ENCODE data around the gene PIGC.
A peak's percentile ranks its signal among the peaks of the same experiment; 100 is the strongest.

The PIGC gene

GRCh38 chr1:172443666-172444453 is at the start of gene PIGC:
Gene PIGC (minus strand): TSS chr1:172444069. CDS start chr1:172442622, 1,447 bp downstream.
- Histone ChIP-seq H3K4me3 (replicated peaks; ENCODE audit: low read depth, low read length) (peak within 1 kb of the TSS; percentile 94), H3K36me3 (ENCODE audit: control insufficient read depth, insufficient read depth, low read length) (no peaks in the 10 kb centered on the region; the same call in none of the 2 replicates), H3K27me3 (replicated peaks; ENCODE audit: control insufficient read depth, insufficient read depth, low read length) (no peaks in the 10 kb centered on the region)
- TF ChIP-seq, protein P1, sequence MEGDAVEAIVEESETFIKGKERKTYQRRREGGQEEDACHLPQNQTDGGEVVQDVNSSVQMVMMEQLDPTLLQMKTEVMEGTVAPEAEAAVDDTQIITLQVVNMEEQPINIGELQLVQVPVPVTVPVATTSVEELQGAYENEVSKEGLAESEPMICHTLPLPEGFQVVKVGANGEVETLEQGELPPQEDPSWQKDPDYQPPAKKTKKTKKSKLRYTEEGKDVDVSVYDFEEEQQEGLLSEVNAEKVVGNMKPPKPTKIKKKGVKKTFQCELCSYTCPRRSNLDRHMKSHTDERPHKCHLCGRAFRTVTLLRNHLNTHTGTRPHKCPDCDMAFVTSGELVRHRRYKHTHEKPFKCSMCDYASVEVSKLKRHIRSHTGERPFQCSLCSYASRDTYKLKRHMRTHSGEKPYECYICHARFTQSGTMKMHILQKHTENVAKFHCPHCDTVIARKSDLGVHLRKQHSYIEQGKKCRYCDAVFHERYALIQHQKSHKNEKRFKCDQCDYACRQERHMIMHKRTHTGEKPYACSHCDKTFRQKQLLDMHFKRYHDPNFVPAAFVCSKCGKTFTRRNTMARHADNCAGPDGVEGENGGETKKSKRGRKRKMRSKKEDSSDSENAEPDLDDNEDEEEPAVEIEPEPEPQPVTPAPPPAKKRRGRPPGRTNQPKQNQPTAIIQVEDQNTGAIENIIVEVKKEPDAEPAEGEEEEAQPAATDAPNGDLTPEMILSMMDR (IDR thresholded peaks at IDR 0.05; ENCODE audit: insufficient read depth, low read length, poor library complexity, severe bottlenecking) = peak; percentile 93
- DNase-seq (ENCODE audit: extremely low read depth, insufficient read length) = peak; percentile 87

GRCh38 chr1:172492421-172492820 is 48.6 kb upstream of the PIGC start:
- no peaks in the 10 kb centered on the region for H3K36me3 ChIP-seq (ENCODE audit: control insufficient read depth, insufficient read depth, low read length)
- TF ChIP-seq, protein P1 (IDR thresholded peaks at IDR 0.05; ENCODE audit: insufficient read depth, low read length, poor library complexity, severe bottlenecking) = no peak
- no peak for DNase-seq (ENCODE audit: extremely low read depth, insufficient read length)
- H3K4me3 ChIP-seq (replicated peaks; ENCODE audit: low read depth, low read length) = no peak overlapping the region
- H3K27me3 ChIP-seq (replicated peaks; ENCODE audit: control insufficient read depth, insufficient read depth, low read length) = no peaks in the 10 kb centered on the region; the same call in 1 of the 2 replicates

DNA sequence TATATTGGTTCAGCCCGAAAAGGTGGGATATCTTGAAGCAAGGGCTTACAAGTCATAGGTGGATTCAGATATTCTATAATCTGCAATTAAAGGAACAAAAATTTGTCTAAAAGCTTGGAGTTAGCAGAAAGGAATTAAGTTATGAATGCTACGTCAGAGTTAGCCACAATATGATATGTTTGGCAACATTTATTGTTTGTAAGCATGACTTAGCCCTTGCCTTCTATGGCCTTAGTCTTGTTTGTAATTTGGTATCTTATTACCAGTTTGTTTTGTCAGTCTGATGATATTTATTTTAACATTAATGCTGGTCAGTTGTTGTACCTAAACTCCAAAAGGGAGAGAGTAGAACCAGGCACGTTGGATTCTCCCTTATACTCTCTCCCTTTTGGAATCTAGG is 46.0 kb upstream of the PIGC start:
- TF ChIP-seq, protein P1 (IDR thresholded peaks at IDR 0.05; ENCODE audit: insufficient read depth, low read length, poor library complexity, severe bottlenecking) = no peak
- Histone ChIP-seq H3K4me3 (replicated peaks; ENCODE audit: low read depth, low read length) (no peak overlapping the region), H3K36me3 (ENCODE audit: control insufficient read depth, insufficient read depth, low read length) (no peaks in the 10 kb centered on the region), H3K27me3 (replicated peaks; ENCODE audit: control insufficient read depth, insufficient read depth, low read length) (no peaks in the 10 kb centered on the region; the same call in 1 of the 2 replicates)
- DNase-seq (ENCODE audit: extremely low read depth, insufficient read length) = no peak

GRCh38 chr1:172488393-172488792 is 44.5 kb upstream of the PIGC start:
- Histone ChIP-seq H3K36me3 (ENCODE audit: control insufficient read depth, insufficient read depth, low read length) (no peaks in the 10 kb centered on the region), H3K27me3 (replicated peaks; ENCODE audit: control insufficient read depth, insufficient read depth, low read length) (no peaks in the 10 kb centered on the region; the same call in 1 of the 2 replicates), H3K4me3 (replicated peaks; ENCODE audit: low read depth, low read length) (no peak overlapping the region)
- TF ChIP-seq, protein P1 (IDR thresholded peaks at IDR 0.05; ENCODE audit: insufficient read depth, low read length, poor library complexity, severe bottlenecking) = no peak
- no peak for DNase-seq (ENCODE audit: extremely low read depth, insufficient read length)

- no peak for DNase-seq (ENCODE audit: extremely low read depth, insufficient read length)
- no peaks in the 10 kb centered on the region for H3K36me3 ChIP-seq (ENCODE audit: control insufficient read depth, insufficient read depth, low read length)
- no peaks in the 10 kb centered on the region; the same call in 1 of the 2 replicates for H3K27me3 ChIP-seq (replicated peaks; ENCODE audit: control insufficient read depth, insufficient read depth, low read length)
- no peak overlapping the region for H3K4me3 ChIP-seq (replicated peaks; ENCODE audit: low read depth, low read length)
- TF ChIP-seq, protein P1 (IDR thresholded peaks at IDR 0.05; ENCODE audit: insufficient read depth, low read length, poor library complexity, severe bottlenecking) = no peak
Measured at GRCh38 chr1:172487550-172487949, 43.7 kb upstream of the PIGC start.

Measured in GM06990 (cell line).